Measurements from ENCODE around the gene CAPS.

Gene CAPS

GRCh38 chr19:5915782-5916165 lies 1.7 kb downstream of the CAPS start:
- Histone ChIP-seq H3K4me1 (ENCODE audit: insufficient read depth, low read length) (no peaks in the 10 kb centered on the region), H3K4me2 (ENCODE audit: insufficient read depth, low read length) (no peak overlapping the region), H3K27me3 (ENCODE audit: insufficient read depth, low read length, poor library complexity) (no peaks in the 10 kb centered on the region), H3K79me2 (ENCODE audit: insufficient read depth, low read length) (no peaks in the 10 kb centered on the region), H2AFZ (ENCODE audit: low read depth, low read length) (no peak overlapping the region), H3K4me3 (ENCODE audit: low read depth in 1 of 2, low read length in 2 of 2) (no peak overlapping the region), H4K20me1 (ENCODE audit: insufficient read depth, low read length) (peaks cover 18% of the 10 kb centered on the region; the same call in 1 of the 2 replicates), H3K27ac (ENCODE audit: low read length) (no peak overlapping the region), H3K9ac (ENCODE audit: low read depth, low read length) (no peak overlapping the region), H3K9me3 (ENCODE audit: insufficient read depth, low read length, severe bottlenecking) (no peaks in the 10 kb centered on the region), H3K36me3 (ENCODE audit: insufficient read depth, low read length) (peaks cover 53% of the 10 kb centered on the region)
- DNase-seq (no peak), ATAC-seq (ENCODE audit: insufficient read depth, low read depth) (no peak)
- TF ChIP-seq CTCF (IDR thresholded peaks at IDR 0.05; ENCODE audit: borderline replicate concordance, extremely low read depth, low read length, poor library complexity, severe bottlenecking): no peak
- no peak for TF ChIP-seq EZH2 (IDR thresholded peaks at IDR 0.05; ENCODE audit: borderline replicate concordance, low read depth, low read length, severe bottlenecking)

GRCh38 chr19:5916181-5916708 lies 2.2 kb downstream of the CAPS start:
- TF ChIP-seq EZH2 (IDR thresholded peaks at IDR 0.05; ENCODE audit: borderline replicate concordance, low read depth, low read length, severe bottlenecking): no peak
- TF ChIP-seq CTCF (IDR thresholded peaks at IDR 0.05; ENCODE audit: borderline replicate concordance, extremely low read depth, low read length, poor library complexity, severe bottlenecking): no peak
- Histone ChIP-seq H3K9ac (ENCODE audit: low read depth, low read length) (no peak overlapping the region), H3K27me3 (ENCODE audit: insufficient read depth, low read length, poor library complexity) (no peaks in the 10 kb centered on the region), H3K79me2 (ENCODE audit: insufficient read depth, low read length) (no peaks in the 10 kb centered on the region), H3K9me3 (ENCODE audit: insufficient read depth, low read length, severe bottlenecking) (no peaks in the 10 kb centered on the region), H4K20me1 (ENCODE audit: insufficient read depth, low read length) (peaks cover 19% of the 10 kb centered on the region; the same call in 1 of the 2 replicates), H3K36me3 (ENCODE audit: insufficient read depth, low read length) (peaks cover 57% of the 10 kb centered on the region), H3K4me3 (ENCODE audit: low read depth in 1 of 2, low read length in 2 of 2) (no peak overlapping the region), H3K4me1 (ENCODE audit: insufficient read depth, low read length) (no peaks in the 10 kb centered on the region), H2AFZ (ENCODE audit: low read depth, low read length) (no peak overlapping the region), H3K4me2 (ENCODE audit: insufficient read depth, low read length) (no peak overlapping the region), H3K27ac (ENCODE audit: low read length) (no peak overlapping the region)
- ATAC-seq (ENCODE audit: insufficient read depth, low read depth) (no peak), DNase-seq (no peak)

DNA sequence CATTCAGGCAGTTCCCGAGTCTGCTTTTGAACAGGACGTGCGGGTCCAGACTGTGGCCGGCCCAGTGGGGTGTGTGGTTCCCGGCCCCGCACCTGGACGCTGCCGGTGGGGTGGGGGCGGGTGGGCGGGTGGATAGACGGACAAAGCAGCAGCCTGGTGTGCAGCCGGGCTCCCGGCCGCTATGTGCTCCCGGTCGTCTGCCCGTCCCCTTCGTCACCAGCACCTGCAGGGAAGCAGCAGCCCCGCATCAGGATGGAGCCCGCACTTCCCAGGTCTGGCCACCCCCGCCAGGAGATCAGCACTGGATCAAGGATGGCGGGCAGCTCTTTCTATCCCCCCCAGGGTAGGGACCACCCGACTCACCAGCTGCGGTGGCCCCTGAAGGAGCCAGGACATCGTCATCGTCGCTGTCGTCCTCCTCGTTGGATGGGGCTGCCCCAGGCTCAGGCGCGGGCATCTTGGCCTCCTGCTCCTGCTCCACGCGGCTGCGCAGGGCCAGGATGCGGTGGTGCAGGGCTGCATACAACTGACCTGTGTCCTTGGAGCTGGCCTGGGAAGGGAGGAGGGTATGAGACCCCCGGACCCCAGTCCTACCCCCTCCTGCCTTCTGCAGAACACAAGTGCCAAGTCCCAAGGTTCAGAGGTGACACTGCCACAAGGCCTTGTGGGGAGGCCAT lies 3.5 kb downstream of the CAPS start:
- no peak for TF ChIP-seq EZH2 (IDR thresholded peaks at IDR 0.05; ENCODE audit: borderline replicate concordance, low read depth, low read length, severe bottlenecking)
- TF ChIP-seq CTCF (IDR thresholded peaks at IDR 0.05; ENCODE audit: borderline replicate concordance, extremely low read depth, low read length, poor library complexity, severe bottlenecking): no peak
- H3K4me2 ChIP-seq (ENCODE audit: insufficient read depth, low read length): no peak overlapping the region
- H3K79me2 ChIP-seq (ENCODE audit: insufficient read depth, low read length): no peaks in the 10 kb centered on the region
- ATAC-seq (ENCODE audit: insufficient read depth, low read depth): no peak
- H3K4me3 ChIP-seq (ENCODE audit: low read depth in 1 of 2, low read length in 2 of 2): no peak overlapping the region
- H3K27me3 ChIP-seq (ENCODE audit: insufficient read depth, low read length, poor library complexity): no peaks in the 10 kb centered on the region
- peaks cover 70% of the 10 kb centered on the region for H3K36me3 ChIP-seq (ENCODE audit: insufficient read depth, low read length)
- no peaks in the 10 kb centered on the region for H3K4me1 ChIP-seq (ENCODE audit: insufficient read depth, low read length)
- H3K9me3 ChIP-seq (ENCODE audit: insufficient read depth, low read length, severe bottlenecking): no peaks in the 10 kb centered on the region
- no peak for DNase-seq
- no peak overlapping the region for H3K9ac ChIP-seq (ENCODE audit: low read depth, low read length)
- H4K20me1 ChIP-seq (ENCODE audit: insufficient read depth, low read length): peaks cover 25% of the 10 kb centered on the region; the same call in 1 of the 2 replicates
- H3K27ac ChIP-seq (ENCODE audit: low read length): no peak overlapping the region
- no peak overlapping the region for H2AFZ ChIP-seq (ENCODE audit: low read depth, low read length)

Data from DND-41 (cell line).